Chondrocyte (in vitro differentiated cells): ENCODE results near the gene SH3BP2. TPM values are rescaled to one million over a fixed set of nuclear protein-coding genes. Genes with fewer than 3 reads are reported as not detected.

Source experiments
- DNase-seq: peaks from one replicate; pipeline ENCODE4 v3.0.0; 2021; ENCODE audit warnings: mixed read lengths, low spot score
- H3K27ac Mint-ChIP-seq: one replicate; pipeline ENCODE4 v1.8.0; 2021; ENCODE audit warnings: mild to moderate bottlenecking, moderate library complexity, mixed read lengths; ENCODE audit not compliant: unreplicated experiment
- H3K27me3 Mint-ChIP-seq: 2 replicates; pipeline ENCODE4 v1.8.0; 2021; ENCODE audit warnings: low read depth, mixed read lengths
- H3K36me3 Mint-ChIP-seq: 2 replicates; pipeline ENCODE4 v1.8.0; 2021; ENCODE audit warnings: low read depth, mixed read lengths
- H3K4me1 Mint-ChIP-seq: 2 replicates; pipeline ENCODE4 v1.8.0; 2021; ENCODE audit warnings: low read depth, mild to moderate bottlenecking, mixed read lengths
- H3K4me3 Mint-ChIP-seq: one replicate; pipeline ENCODE4 v1.8.0; 2021; ENCODE audit warnings: mild to moderate bottlenecking, moderate library complexity, mixed read lengths; ENCODE audit not compliant: unreplicated experiment
- H3K9me3 Mint-ChIP-seq: 2 replicates; pipeline ENCODE4 v1.8.0; 2021; ENCODE audit warnings: low read depth, mixed read lengths
- CTCF ChIP-seq: fragments of 200-600 bp; sonication (generic); IDR thresholded peaks from 2 replicates; pipeline ENCODE4 v1.5.0; 2021; ENCODE audit warnings: antibody characterized with exemption, mild to moderate bottlenecking, moderate library complexity
- total RNA-seq: library from RNA; stranded (reverse); gene quantifications from 3 replicates; pipeline ENCODE4 v1.2.1, GENCODE V29; 2021

Gene SH3BP2
- total RNA-seq, 1 donor from 2014 or later = 59.8 TPM

DNA sequence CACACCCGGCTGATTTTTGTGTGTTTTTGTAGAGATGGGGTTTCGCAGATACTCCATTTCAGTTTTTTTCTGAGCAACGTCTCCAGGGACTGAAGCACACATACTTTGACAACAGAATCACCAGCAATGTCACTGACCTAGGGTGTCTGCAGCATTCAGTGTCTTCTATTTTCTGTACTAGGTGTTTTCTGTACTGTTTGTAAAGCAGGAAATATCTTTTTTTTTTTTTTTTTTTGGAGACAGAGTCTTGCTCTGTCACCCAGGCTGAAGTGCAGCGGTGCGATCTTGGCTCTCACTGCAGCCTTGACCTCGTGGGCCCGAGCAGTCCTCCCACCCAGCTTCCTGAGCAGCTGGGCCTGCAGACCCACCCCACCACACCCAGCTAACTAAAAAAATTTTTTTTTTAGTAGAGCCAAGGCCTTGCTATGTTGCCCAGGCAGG lies 59.6 kb downstream of the SH3BP2 start:
- Mint-ChIP-seq H3K4me3 (peak overlapping the region; percentile 35), H3K4me1 (peaks cover 73% of the 10 kb centered on the region), H3K9me3 (no peaks in the 10 kb centered on the region), H3K27me3 (no peaks in the 10 kb centered on the region), H3K27ac (peak overlapping the region; percentile 75), H3K36me3 (peaks cover 2% of the 10 kb centered on the region)
- DNase-seq = no peak
- no peak for TF ChIP-seq CTCF

- H3K27me3 Mint-ChIP-seq = no peaks in the 10 kb centered on the region
- TF ChIP-seq CTCF = no peak
- H3K27ac Mint-ChIP-seq = no peak overlapping the region
- H3K4me3 Mint-ChIP-seq = no peak overlapping the region
- no peak for DNase-seq
- H3K36me3 Mint-ChIP-seq = peaks cover 2% of the 10 kb centered on the region
- H3K9me3 Mint-ChIP-seq = no peaks in the 10 kb centered on the region
- peaks cover 77% of the 10 kb centered on the region for H3K4me1 Mint-ChIP-seq
Observed at GRCh38 chr4:2855584-2855983, 62.7 kb downstream of the SH3BP2 start.

- Mint-ChIP-seq H3K4me1 (peaks cover 80% of the 10 kb centered on the region), H3K27me3 (no peaks in the 10 kb centered on the region), H3K9me3 (no peaks in the 10 kb centered on the region), H3K4me3 (no peak overlapping the region), H3K36me3 (peaks cover 2% of the 10 kb centered on the region), H3K27ac (peak overlapping the region; percentile 38)
- DNase-seq = no peak
- TF ChIP-seq CTCF = no peak
Observed at GRCh38 chr4:2856266-2856665, 63.4 kb downstream of the SH3BP2 start.

- Mint-ChIP-seq H3K4me3 (no peak overlapping the region), H3K27ac (no peak overlapping the region), H3K9me3 (no peaks in the 10 kb centered on the region), H3K4me1 (peaks cover 80% of the 10 kb centered on the region), H3K27me3 (no peaks in the 10 kb centered on the region), H3K36me3 (peaks cover 2% of the 10 kb centered on the region)
- no peak for TF ChIP-seq CTCF
- no peak for DNase-seq
Observed at GRCh38 chr4:2857349-2857927, 64.6 kb downstream of the SH3BP2 start.

DNA sequence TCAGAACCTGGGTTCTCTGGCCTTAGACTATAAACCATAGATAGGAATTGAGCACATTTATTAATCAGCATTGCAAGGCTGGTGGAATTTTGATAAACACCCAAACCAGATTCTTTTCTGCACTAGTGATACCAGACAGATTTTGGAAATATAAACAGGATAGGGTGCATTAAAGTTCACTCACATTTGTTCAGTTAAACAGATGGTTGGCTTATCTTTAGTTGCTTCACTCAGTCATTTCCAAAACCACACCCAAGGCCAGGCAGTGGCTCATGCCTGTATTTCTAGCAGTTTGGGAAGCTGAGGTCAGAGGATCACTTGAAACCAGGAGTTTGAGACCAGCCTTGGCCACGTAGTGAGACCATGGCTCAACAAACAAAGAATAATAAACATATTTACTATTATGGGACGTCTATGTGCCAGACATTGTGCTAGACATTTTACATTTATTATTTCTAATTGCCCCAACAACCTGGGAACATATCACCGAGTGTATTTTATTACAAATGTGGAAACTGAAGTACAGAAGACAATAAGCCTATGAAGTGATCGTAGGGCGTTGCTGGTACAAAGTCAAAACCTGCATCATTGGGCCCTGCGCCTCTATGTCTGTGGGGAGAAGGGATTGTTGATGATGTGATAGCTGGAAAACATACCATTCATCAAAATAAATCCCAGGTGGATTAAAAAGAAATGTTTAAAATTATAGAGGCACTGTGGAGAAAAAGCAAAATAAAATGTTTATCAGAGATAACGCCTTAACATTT lies 65.7 kb downstream of the SH3BP2 start:
- H3K4me1 Mint-ChIP-seq = peaks cover 76% of the 10 kb centered on the region
- TF ChIP-seq CTCF = no peak
- no peak overlapping the region for H3K4me3 Mint-ChIP-seq
- H3K9me3 Mint-ChIP-seq = no peaks in the 10 kb centered on the region
- H3K27me3 Mint-ChIP-seq = no peaks in the 10 kb centered on the region
- no peak for DNase-seq
- no peak overlapping the region for H3K27ac Mint-ChIP-seq
- H3K36me3 Mint-ChIP-seq = peaks cover 2% of the 10 kb centered on the region
